ENCODE results near the gene JUP. TPM values are rescaled to one million over a fixed set of nuclear protein-coding genes. Genes with fewer than 3 reads are reported as not detected.

The JUP gene
- total and polyA plus RNA-seq, 2 of the 13 experiments (the other 11 are each of a cell fraction or from before 2014, with no cell fraction given), result 12.1 to 20.6 TPM

DNA sequence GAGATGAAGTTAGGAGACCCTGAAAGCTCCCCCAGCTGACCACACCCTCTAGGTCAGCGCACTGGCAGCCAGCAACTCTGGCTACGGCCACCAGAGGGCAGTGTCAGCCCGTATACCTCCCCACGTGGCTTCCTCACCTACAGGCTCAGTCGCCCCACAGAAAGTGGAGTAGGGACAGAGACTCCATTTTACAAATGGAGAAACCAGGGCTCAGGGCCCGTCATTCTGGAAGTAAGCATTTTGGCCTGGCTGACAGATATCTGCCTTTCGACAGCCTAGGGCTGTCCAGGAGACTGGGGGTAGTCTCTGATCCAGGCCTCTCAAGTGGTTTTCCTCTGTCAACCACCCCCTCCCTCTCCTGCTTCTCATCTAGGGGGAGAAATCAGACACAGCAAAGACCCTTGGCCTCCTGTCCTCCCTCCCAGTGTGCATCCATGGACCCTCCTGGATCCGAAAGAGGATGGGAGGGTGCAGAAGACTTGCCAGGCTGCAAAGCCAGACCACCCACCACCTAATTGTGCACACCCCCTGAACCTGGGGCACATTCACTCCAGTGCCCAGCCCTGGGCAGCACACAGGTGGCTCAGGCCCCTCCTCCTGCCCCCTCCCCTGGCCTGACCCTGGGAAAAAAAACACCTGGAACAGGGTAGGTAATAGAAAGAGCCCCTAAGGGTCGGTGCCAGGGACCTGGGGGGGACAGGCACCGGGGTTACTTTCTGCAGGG, 48.3 kb downstream of the JUP start (continued):
- TF ChIP-seq, protein P1, sequence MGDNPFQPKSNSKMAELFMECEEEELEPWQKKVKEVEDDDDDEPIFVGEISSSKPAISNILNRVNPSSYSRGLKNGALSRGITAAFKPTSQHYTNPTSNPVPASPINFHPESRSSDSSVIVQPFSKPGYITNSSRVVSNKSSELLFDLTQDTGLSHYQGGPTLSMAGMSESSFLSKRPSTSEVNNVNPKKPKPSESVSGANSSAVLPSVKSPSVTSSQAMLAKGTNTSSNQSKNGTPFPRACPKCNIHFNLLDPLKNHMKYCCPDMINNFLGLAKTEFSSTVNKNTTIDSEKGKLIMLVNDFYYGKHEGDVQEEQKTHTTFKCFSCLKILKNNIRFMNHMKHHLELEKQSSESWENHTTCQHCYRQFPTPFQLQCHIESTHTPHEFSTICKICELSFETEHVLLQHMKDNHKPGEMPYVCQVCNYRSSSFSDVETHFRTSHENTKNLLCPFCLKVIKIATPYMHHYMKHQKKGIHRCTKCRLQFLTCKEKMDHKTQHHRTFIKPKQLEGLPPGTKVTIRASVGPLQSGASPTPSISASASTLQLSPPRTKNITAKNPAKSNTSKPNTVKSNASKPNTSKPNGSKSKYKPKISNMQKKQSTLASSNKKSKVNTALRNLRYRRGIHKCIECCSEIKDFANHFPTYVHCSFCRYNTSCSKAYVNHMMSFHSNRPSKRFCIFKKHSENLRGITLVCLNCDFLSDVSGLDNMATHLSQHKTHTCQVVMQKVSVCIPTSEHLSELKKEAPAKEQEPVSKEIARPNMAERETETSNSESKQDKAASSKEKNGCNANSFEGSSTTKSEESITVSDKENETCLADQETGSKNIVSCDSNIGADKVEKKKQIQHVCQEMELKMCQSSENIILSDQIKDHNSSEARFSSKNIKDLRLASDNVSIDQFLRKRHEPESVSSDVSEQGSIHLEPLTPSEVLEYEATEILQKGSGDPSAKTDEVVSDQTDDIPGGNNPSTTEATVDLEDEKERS (CRISPR knock-in tag; IDR thresholded peaks at IDR 0.05), result no peak
- TF ChIP-seq HHEX (CRISPR knock-in tag; IDR thresholded peaks at IDR 0.05) (no peak), FOXA1 (IDR thresholded peaks at IDR 0.05) (no peak), FOXA1 (CRISPR knock-in tag; IDR thresholded peaks at IDR 0.05) (no peak), ESRRA (CRISPR knock-in tag; IDR thresholded peaks at IDR 0.05; ENCODE audit: low read depth) (0 out of 2 replicates have a peak, but pooled peaks have one; percentile 27), NFIC (IDR thresholded peaks at IDR 0.05; ENCODE audit: low read length) (no peak), TP53 (CRISPR knock-in tag; conservative IDR thresholded peaks at IDR 0.05) (no peak), ZNF225 (CRISPR knock-in tag; IDR thresholded peaks at IDR 0.05) (0 out of 2 replicates have a peak, but pooled peaks have one; percentile 41), PAX8 (CRISPR knock-in tag; IDR thresholded peaks at IDR 0.05; ENCODE audit: borderline replicate concordance) (no peak), ZFYVE20 (CRISPR knock-in tag; IDR thresholded peaks at IDR 0.05; ENCODE audit: borderline replicate concordance, low read depth) (no peak), NR2C2 (CRISPR knock-in tag; IDR thresholded peaks at IDR 0.05; ENCODE audit: borderline replicate concordance) (no peak; the same call in 1 of the 2 replicates), PLRG1 (conservative IDR thresholded peaks at IDR 0.05) (no peak), TGIF2 (CRISPR knock-in tag; IDR thresholded peaks at IDR 0.05) (no peak), CBX5 (CRISPR knock-in tag; IDR thresholded peaks at IDR 0.05; ENCODE audit: borderline replicate concordance) (peak; percentile 76; the same call in 1 of the 2 replicates), AGO2 (optimal IDR thresholded peaks at IDR 0.05; ENCODE audit: low read depth, low read length) (no peak), PAWR (CRISPR knock-in tag; IDR thresholded peaks at IDR 0.05; ENCODE audit: borderline replicate concordance) (no peak), SOX6 (IDR thresholded peaks at IDR 0.05) (no peak), SOX6 (CRISPR knock-in tag; IDR thresholded peaks at IDR 0.05) (peak; percentile 54), NFKBIZ (CRISPR knock-in tag; IDR thresholded peaks at IDR 0.05) (no peak), ZMYM4 (CRISPR knock-in tag; IDR thresholded peaks at IDR 0.05) (no peak), ZSCAN25 (CRISPR knock-in tag; IDR thresholded peaks at IDR 0.05) (peak; percentile 59; the same call in 1 of the 2 replicates)
- TF ChIP-seq, protein P2, sequence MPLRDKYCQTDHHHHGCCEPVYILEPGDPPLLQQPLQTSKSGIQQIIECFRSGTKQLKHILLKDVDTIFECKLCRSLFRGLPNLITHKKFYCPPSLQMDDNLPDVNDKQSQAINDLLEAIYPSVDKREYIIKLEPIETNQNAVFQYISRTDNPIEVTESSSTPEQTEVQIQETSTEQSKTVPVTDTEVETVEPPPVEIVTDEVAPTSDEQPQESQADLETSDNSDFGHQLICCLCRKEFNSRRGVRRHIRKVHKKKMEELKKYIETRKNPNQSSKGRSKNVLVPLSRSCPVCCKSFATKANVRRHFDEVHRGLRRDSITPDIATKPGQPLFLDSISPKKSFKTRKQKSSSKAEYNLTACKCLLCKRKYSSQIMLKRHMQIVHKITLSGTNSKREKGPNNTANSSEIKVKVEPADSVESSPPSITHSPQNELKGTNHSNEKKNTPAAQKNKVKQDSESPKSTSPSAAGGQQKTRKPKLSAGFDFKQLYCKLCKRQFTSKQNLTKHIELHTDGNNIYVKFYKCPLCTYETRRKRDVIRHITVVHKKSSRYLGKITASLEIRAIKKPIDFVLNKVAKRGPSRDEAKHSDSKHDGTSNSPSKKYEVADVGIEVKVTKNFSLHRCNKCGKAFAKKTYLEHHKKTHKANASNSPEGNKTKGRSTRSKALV (CRISPR knock-in tag; IDR thresholded peaks at IDR 0.05), result 0 out of 2 replicates have a peak, but pooled peaks have one; percentile 67
- TF ChIP-seq, protein P3, sequence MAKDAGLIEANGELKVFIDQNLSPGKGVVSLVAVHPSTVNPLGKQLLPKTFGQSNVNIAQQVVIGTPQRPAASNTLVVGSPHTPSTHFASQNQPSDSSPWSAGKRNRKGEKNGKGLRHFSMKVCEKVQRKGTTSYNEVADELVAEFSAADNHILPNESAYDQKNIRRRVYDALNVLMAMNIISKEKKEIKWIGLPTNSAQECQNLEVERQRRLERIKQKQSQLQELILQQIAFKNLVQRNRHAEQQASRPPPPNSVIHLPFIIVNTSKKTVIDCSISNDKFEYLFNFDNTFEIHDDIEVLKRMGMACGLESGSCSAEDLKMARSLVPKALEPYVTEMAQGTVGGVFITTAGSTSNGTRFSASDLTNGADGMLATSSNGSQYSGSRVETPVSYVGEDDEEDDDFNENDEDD (CRISPR knock-in tag; IDR thresholded peaks at IDR 0.05; ENCODE audit: borderline replicate concordance), result peak; percentile 61; the same call in 1 of the 2 replicates
- TF ChIP-seq, protein P4, sequence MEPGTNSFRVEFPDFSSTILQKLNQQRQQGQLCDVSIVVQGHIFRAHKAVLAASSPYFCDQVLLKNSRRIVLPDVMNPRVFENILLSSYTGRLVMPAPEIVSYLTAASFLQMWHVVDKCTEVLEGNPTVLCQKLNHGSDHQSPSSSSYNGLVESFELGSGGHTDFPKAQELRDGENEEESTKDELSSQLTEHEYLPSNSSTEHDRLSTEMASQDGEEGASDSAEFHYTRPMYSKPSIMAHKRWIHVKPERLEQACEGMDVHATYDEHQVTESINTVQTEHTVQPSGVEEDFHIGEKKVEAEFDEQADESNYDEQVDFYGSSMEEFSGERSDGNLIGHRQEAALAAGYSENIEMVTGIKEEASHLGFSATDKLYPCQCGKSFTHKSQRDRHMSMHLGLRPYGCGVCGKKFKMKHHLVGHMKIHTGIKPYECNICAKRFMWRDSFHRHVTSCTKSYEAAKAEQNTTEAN (CRISPR knock-in tag; conservative IDR thresholded peaks at IDR 0.05), result no peak
